K562 (cell line): ENCODE data around the gene IGF2R. TPM values are rescaled to one million over a fixed set of nuclear protein-coding genes. Genes with fewer than 3 reads are reported as not detected.
A peak's percentile ranks its signal among the peaks of the same experiment; 100 is the strongest.

ENCODE experiments used
- CCAR2 ChIP-seq: fragments of 200-400 bp; formaldehyde crosslinking; IDR thresholded peaks from 2 replicates; pipeline ENCODE4 v1.6.1; 2017; ENCODE audit warnings: mild to moderate bottlenecking, low read depth, low read length
- ESRRB ChIP-seq: fragments of 250-450 bp; sonication (Bioruptor Pico); IDR thresholded peaks from 2 replicates; pipeline ENCODE4 v1.5.0; 2020; ENCODE audit warnings: mild to moderate bottlenecking, moderate library complexity, borderline replicate concordance
- FOXJ2 ChIP-seq: fragments of 200-800 bp; sonication (Bioruptor generic); IDR thresholded peaks from 2 replicates; pipeline ENCODE4 v1.6.1; 2016; ENCODE audit warnings: missing genetic modification characterization, missing compliant biosample characterization
- FOXK2 ChIP-seq, 2 experiments: fragments of 450-650 bp; IDR thresholded peaks in 1 of 2; conservative IDR thresholded peaks in 1 of 2; 2 replicates each; pipeline ENCODE4 v1.6.1; 2016; ENCODE audit warnings: low read depth in 2 of 2, mild to moderate bottlenecking in 1 of 2
- KDM5B ChIP-seq: fragments of 200-600 bp; sonication (generic); IDR thresholded peaks from 2 replicates; pipeline ENCODE4 v1.6.1; 2012; ENCODE audit warnings: low read depth, mild to moderate bottlenecking, moderate library complexity, low read length, control low read depth, inconsistent platforms; ENCODE audit not compliant: insufficient replicate concordance
- MYNN ChIP-seq, 2 experiments: sonication (generic); formaldehyde crosslinking in 1 of 2; IDR thresholded peaks; 2 replicates each; pipeline versions ENCODE4 v1.5.0 to v1.6.1; 2016 to 2020; ENCODE audit warnings: antibody characterized with exemption in 1 of 2, missing genetic modification reagents in 1 of 2
- NUFIP1 ChIP-seq: fragments of 450-650 bp; IDR thresholded peaks from 2 replicates; pipeline ENCODE4 v1.6.1; 2018; ENCODE audit not compliant: partially characterized antibody
- PRPF4 ChIP-seq: fragments of 200-400 bp; formaldehyde crosslinking; IDR thresholded peaks from one replicate; pipeline ENCODE4 v1.6.1; 2017; ENCODE audit warnings: low read length, low read depth, mild to moderate bottlenecking; ENCODE audit not compliant: insufficient read depth, poor library complexity, severe bottlenecking
- STAT5A ChIP-seq: IDR thresholded peaks from 2 replicates; pipeline ENCODE4 v1.6.1; 2012; ENCODE audit warnings: low read length, inconsistent platforms, borderline replicate concordance
- XRCC5 ChIP-seq: fragments of 200-400 bp; formaldehyde crosslinking; IDR thresholded peaks from 2 replicates; pipeline ENCODE4 v1.6.1; 2017; ENCODE audit warnings: low read depth, mild to moderate bottlenecking, low read length
- ZNF224 ChIP-seq: sonication (generic); formaldehyde crosslinking; IDR thresholded peaks from 2 replicates; pipeline ENCODE4 v1.8.0; 2022; ENCODE audit warnings: mild to moderate bottlenecking, missing genetic modification reagents
- ZNF239 ChIP-seq: fragments of 250-450 bp; sonication (Bioruptor Pico); IDR thresholded peaks from 2 replicates; pipeline ENCODE4 v1.4.0; 2020; ENCODE audit warnings: mild to moderate bottlenecking
- ZNF57 ChIP-seq: fragments of 450-650 bp; formaldehyde crosslinking; IDR thresholded peaks from 2 replicates; pipeline ENCODE4 v1.4.0; 2020; ENCODE audit warnings: mild to moderate bottlenecking, moderate library complexity
- ZNF830 ChIP-seq: fragments of 250-450 bp; sonication (Bioruptor Pico); IDR thresholded peaks from 2 replicates; pipeline ENCODE4 v1.5.0; 2021; ENCODE audit warnings: mild to moderate bottlenecking
- polyA plus RNA-seq, 8 experiments: library from polyadenylated mRNA; depleted of rRNA in 4 of 8; stranded (reverse) in 5 of 8; unstranded in 3 of 8; fragments of >200 nt; fragmentation: Nextera tagmentation in 2 of 8; fragmentation: Illumina TruSeq in 1 of 8; extraction: Ambion mirVana in 2 of 8; extraction: Trizol in 1 of 8; gene quantifications; 2 replicates each; pipeline versions ENCODE4 v1.2.1 to v1.2.3, GENCODE V29; 2011 to 2014; ENCODE audit warnings: inconsistent platforms in 1 of 8, missing spikeins in 1 of 8
- total RNA-seq, 7 experiments: library from RNA; depleted of rRNA in 6 of 7; stranded (reverse); fragments of >200 nt in 6 of 7; fragmentation: Illumina TruSeq in 2 of 7; extraction: Trizol in 2 of 7; gene quantifications; 2 replicates each; pipeline versions ENCODE4 v1.2.1 to v1.2.3, GENCODE V29; 2011 to 2021; ENCODE audit warnings: low replicate concordance in 1 of 7
- TF ChIP-seq, protein P1 (sequence below): fragments of 450-650 bp; IDR thresholded peaks from 2 replicates; pipeline ENCODE4 v1.6.1; 2016; ENCODE audit warnings: low read depth
- TF ChIP-seq, protein P2 (sequence below): fragments of 250-450 bp; sonication (Bioruptor Pico); IDR thresholded peaks from 2 replicates; pipeline ENCODE4 v1.4.0; 2020; ENCODE audit warnings: mild to moderate bottlenecking, moderate library complexity, borderline replicate concordance
- TF ChIP-seq, protein P3 (sequence below), 3 experiments: fragments of 200-800 bp in 1 of 3; sonication (Bioruptor generic) in 1 of 3; sonication (generic) in 1 of 3; formaldehyde crosslinking in 1 of 3; IDR thresholded peaks; 2 replicates each; pipeline versions ENCODE4 v1.6.1 to v1.8.0; 2016 to 2022; ENCODE audit warnings: mild to moderate bottlenecking in 2 of 3, missing compliant biosample characterization in 2 of 3, missing genetic modification characterization in 2 of 3, missing genetic modification reagents in 1 of 3

IGF2R gene
- total and polyA plus RNA-seq, 9 of the 15 experiments (the other 6 are each of a cell fraction or from before 2014, with no cell fraction given): 3.5 to 92.3 (median 34.5) TPM

DNA sequence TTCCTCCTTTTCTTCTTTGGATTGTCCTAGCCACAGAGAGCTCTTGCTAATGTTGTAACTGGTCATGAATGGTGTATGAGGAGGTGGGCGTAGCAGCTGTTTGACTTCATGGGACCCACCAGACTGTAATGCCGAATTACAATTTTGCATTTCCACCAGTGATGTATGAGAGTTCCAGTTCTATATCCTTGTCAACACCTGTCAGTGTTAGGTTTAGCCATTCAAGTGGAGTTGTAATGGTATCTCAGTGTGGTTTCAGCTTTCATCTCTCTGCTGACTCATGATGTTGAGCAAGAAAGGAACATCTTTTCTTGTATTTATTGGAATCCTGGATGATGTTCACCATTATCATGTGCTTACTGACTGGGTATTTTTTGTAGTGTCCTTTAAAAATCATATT, 5.1 kb downstream of the IGF2R start (continued):
- TF ChIP-seq, protein P1, sequence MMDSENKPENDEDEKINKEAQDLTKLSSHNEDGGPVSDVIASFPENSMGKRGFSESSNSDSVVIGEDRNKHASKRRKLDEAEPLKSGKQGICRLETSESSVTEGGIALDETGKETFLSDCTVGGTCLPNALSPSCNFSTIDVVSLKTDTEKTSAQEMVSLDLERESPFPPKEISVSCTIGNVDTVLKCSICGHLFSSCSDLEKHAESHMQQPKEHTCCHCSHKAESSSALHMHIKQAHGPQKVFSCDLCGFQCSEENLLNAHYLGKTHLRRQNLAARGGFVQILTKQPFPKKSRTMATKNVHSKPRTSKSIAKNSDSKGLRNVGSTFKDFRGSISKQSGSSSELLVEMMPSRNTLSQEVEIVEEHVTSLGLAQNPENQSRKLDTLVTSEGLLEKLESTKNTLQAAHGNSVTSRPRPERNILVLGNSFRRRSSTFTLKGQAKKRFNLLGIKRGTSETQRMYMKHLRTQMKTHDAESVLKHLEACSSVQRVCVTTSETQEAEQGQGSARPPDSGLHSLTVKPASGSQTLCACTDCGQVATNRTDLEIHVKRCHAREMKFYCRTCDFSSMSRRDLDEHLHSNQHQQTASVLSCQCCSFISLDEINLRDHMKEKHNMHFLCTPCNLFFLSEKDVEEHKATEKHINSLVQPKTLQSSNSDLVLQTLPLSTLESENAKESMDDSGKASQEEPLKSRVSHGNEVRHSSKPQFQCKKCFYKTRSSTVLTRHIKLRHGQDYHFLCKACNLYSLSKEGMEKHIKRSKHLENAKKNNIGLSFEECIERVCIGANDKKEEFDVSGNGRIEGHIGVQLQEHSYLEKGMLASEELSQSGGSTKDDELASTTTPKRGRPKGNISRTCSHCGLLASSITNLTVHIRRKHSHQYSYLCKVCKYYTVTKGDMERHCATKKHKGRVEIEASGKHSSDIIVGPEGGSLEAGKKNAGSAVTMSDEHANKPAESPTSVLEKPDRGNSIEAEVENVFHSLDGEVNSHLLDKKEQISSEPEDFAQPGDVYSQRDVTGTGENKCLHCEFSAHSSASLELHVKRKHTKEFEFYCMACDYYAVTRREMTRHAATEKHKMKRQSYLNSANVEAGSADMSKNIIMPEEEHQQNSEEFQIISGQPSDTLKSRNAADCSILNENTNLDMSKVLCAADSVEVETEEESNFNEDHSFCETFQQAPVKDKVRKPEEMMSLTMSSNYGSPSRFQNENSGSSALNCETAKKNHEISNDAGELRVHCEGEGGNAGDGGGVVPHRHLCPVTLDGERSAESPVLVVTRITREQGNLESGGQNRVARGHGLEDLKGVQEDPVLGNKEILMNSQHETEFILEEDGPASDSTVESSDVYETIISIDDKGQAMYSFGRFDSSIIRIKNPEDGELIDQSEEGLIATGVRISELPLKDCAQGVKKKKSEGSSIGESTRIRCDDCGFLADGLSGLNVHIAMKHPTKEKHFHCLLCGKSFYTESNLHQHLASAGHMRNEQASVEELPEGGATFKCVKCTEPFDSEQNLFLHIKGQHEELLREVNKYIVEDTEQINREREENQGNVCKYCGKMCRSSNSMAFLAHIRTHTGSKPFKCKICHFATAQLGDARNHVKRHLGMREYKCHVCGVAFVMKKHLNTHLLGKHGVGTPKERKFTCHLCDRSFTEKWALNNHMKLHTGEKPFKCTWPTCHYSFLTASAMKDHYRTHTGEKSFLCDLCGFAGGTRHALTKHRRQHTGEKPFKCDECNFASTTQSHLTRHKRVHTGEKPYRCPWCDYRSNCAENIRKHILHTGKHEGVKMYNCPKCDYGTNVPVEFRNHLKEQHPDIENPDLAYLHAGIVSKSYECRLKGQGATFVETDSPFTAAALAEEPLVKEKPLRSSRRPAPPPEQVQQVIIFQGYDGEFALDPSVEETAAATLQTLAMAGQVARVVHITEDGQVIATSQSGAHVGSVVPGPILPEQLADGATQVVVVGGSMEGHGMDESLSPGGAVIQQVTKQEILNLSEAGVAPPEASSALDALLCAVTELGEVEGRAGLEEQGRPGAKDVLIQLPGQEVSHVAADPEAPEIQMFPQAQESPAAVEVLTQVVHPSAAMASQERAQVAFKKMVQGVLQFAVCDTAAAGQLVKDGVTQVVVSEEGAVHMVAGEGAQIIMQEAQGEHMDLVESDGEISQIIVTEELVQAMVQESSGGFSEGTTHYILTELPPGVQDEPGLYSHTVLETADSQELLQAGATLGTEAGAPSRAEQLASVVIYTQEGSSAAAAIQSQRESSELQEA: no peak
- no peak for TF ChIP-seq XRCC5
- no peak for TF ChIP-seq ESRRB (CRISPR knock-in tag)
- TF ChIP-seq ZNF830 (CRISPR knock-in tag): no peak
- no peak for TF ChIP-seq MYNN (IDR thresholded peaks at IDR 0.05)
- TF ChIP-seq MYNN (CRISPR knock-in tag; IDR thresholded peaks at IDR 0.05): no peak
- peak; percentile 72 to 82 for TF ChIP-seq FOXK2 (conservative IDR thresholded peaks at IDR 0.05 in 1 of 2, IDR thresholded peaks at IDR 0.05 in 1 of 2; ENCODE audit: low read depth in 2 of 2)
- TF ChIP-seq CCAR2: no peak
- TF ChIP-seq FOXJ2 (tag): no peak
- TF ChIP-seq, protein P2, sequence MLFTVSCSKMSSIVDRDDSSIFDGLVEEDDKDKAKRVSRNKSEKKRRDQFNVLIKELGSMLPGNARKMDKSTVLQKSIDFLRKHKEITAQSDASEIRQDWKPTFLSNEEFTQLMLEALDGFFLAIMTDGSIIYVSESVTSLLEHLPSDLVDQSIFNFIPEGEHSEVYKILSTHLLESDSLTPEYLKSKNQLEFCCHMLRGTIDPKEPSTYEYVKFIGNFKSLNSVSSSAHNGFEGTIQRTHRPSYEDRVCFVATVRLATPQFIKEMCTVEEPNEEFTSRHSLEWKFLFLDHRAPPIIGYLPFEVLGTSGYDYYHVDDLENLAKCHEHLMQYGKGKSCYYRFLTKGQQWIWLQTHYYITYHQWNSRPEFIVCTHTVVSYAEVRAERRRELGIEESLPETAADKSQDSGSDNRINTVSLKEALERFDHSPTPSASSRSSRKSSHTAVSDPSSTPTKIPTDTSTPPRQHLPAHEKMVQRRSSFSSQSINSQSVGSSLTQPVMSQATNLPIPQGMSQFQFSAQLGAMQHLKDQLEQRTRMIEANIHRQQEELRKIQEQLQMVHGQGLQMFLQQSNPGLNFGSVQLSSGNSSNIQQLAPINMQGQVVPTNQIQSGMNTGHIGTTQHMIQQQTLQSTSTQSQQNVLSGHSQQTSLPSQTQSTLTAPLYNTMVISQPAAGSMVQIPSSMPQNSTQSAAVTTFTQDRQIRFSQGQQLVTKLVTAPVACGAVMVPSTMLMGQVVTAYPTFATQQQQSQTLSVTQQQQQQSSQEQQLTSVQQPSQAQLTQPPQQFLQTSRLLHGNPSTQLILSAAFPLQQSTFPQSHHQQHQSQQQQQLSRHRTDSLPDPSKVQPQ (CRISPR knock-in tag): no peak
- no peak for TF ChIP-seq NUFIP1
- TF ChIP-seq PRPF4: no peak
- no peak for TF ChIP-seq ZNF57 (CRISPR knock-in tag)
- 0 out of 2 replicates have a peak, but pooled peaks have one; percentile 33 for TF ChIP-seq STAT5A
- no peak for TF ChIP-seq KDM5B
- TF ChIP-seq, protein P3, sequence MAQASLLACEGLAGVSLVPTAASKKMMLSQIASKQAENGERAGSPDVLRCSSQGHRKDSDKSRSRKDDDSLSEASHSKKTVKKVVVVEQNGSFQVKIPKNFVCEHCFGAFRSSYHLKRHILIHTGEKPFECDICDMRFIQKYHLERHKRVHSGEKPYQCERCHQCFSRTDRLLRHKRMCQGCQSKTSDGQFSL (CRISPR knock-in tag; IDR thresholded peaks at IDR 0.05): no peak
- TF ChIP-seq, protein P3 (tag; IDR thresholded peaks at IDR 0.05): no peak
- TF ChIP-seq ZNF239 (CRISPR knock-in tag): no peak
- no peak for TF ChIP-seq ZNF224 (CRISPR knock-in tag)
